DMS 273 treated with DMSO at 0.1 percent for 48 hours (cell line): ENCODE data around the gene FOXP1.

Experiments used
- DNase-seq: peaks from one replicate; lab custom pipeline; 2025; lab: John Stamatoyannopoulos, UW

FOXP1 gene

GRCh38 chr3:71397046-71397445 is 186.5 kb downstream of the FOXP1 start:
- no peak for DNase-seq

GRCh38 chr3:71395927-71396695 is 187.4 kb downstream of the FOXP1 start:
- DNase-seq: no peak

- DNase-seq: no peak
Observed at GRCh38 chr3:71395470-71395869, 188.1 kb downstream of the FOXP1 start.

GRCh38 chr3:71393745-71394144 is 189.8 kb downstream of the FOXP1 start:
- DNase-seq: no peak

- no peak for DNase-seq
Observed at GRCh38 chr3:71393093-71393492, 190.4 kb downstream of the FOXP1 start.

GRCh38 chr3:71392251-71392650 is 191.3 kb downstream of the FOXP1 start:
- DNase-seq: no peak

GRCh38 chr3:71391361-71391760 is 192.2 kb downstream of the FOXP1 start:
- DNase-seq: no peak

- no peak for DNase-seq
Observed at GRCh38 chr3:71389911-71390573, 193.5 kb downstream of the FOXP1 start.

- no peak for DNase-seq
Observed at GRCh38 chr3:71389191-71389590, 194.3 kb downstream of the FOXP1 start.

- DNase-seq: no peak
Observed at GRCh38 chr3:71388535-71389120, 194.9 kb downstream of the FOXP1 start.

GRCh38 chr3:71387586-71387985 is 195.9 kb downstream of the FOXP1 start:
- DNase-seq: no peak

- DNase-seq: no peak
Observed at GRCh38 chr3:71384837-71385716, 198.5 kb downstream of the FOXP1 start.

GRCh38 chr3:71384388-71384787 is 199.1 kb downstream of the FOXP1 start:
- no peak for DNase-seq

GRCh38 chr3:71380096-71380495 is 203.4 kb downstream of the FOXP1 start:
- no peak for DNase-seq

GRCh38 chr3:71378509-71378908 is 205.0 kb downstream of the FOXP1 start:
- no peak for DNase-seq

GRCh38 chr3:71376911-71377310 is 206.6 kb downstream of the FOXP1 start:
- DNase-seq: no peak

- DNase-seq: no peak
Observed at GRCh38 chr3:71376503-71376902, 207.0 kb downstream of the FOXP1 start.

GRCh38 chr3:71374582-71374981 is 208.9 kb downstream of the FOXP1 start:
- no peak for DNase-seq

- DNase-seq: no peak
Observed at GRCh38 chr3:71372911-71373637, 210.5 kb downstream of the FOXP1 start.

GRCh38 chr3:71372241-71372768 is 211.2 kb downstream of the FOXP1 start:
- DNase-seq: no peak

GRCh38 chr3:71371282-71371681 is 212.2 kb downstream of the FOXP1 start:
- DNase-seq: no peak
